ENCODE results near the gene HNRNPL.

DNA sequence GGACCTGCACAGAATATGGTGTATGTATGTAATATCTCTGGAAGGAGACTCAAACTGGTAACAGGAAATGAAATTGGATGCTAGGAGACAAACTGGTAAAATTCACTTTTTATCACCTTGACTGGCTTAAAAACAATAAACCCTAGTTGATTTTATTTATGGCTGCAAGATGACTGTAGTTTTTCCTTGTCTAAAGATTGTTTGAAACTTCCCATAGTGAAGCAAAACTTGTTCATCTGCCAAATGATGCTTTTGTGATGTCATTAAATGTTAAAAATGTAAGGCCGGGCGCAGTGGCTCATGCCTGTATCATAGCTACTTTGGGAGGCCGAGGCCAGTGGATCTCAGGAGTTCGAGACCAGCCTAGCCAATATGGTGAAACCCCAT, 15.7 kb downstream of the HNRNPL start:
- TF ChIP-seq, protein P1, sequence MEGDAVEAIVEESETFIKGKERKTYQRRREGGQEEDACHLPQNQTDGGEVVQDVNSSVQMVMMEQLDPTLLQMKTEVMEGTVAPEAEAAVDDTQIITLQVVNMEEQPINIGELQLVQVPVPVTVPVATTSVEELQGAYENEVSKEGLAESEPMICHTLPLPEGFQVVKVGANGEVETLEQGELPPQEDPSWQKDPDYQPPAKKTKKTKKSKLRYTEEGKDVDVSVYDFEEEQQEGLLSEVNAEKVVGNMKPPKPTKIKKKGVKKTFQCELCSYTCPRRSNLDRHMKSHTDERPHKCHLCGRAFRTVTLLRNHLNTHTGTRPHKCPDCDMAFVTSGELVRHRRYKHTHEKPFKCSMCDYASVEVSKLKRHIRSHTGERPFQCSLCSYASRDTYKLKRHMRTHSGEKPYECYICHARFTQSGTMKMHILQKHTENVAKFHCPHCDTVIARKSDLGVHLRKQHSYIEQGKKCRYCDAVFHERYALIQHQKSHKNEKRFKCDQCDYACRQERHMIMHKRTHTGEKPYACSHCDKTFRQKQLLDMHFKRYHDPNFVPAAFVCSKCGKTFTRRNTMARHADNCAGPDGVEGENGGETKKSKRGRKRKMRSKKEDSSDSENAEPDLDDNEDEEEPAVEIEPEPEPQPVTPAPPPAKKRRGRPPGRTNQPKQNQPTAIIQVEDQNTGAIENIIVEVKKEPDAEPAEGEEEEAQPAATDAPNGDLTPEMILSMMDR (conservative IDR thresholded peaks at IDR 0.05; ENCODE audit: low read depth, low read length) = no peak
- TF ChIP-seq EZH2 (IDR thresholded peaks at IDR 0.05; ENCODE audit: borderline replicate concordance, low read depth, low read length, poor library complexity, severe bottlenecking) = no peak

Measured in A673 (cell line).